Ovary (tissue), 9 donors: ENCODE data around the gene MCTP1. TPM values are rescaled to one million over a fixed set of nuclear protein-coding genes. Genes with fewer than 3 reads are reported as not detected.

Source experiments
- DNase-seq, 5 donors: peaks; one replicate each; pipeline ENCODE4 v3.0.0-alpha.2; 2019 to 2020
- H3K27ac ChIP-seq, 2 donors: fragments of 200-600 bp; one replicate each; pipeline versions ENCODE4 v1.5.1 to v1.8.0; 2019 to 2022
- H3K27me3 ChIP-seq: fragments of 200-600 bp; one replicate; pipeline ENCODE4 v1.8.0; 2022
- H3K36me3 ChIP-seq: fragments of 200-600 bp; sonication (generic); one replicate; pipeline ENCODE4 v1.5.1; 2019
- H3K4me1 ChIP-seq: one replicate; pipeline ENCODE4 v1.8.1; 2013; ENCODE audit warnings: mild to moderate bottlenecking, moderate library complexity; ENCODE audit not compliant: insufficient read depth
- H3K4me3 ChIP-seq: fragments of 200-600 bp; sonication (generic); one replicate; pipeline ENCODE4 v1.5.1; 2017
- H3K9me3 ChIP-seq, 2 donors: fragments of 200-600 bp in 1 of 2; sonication (generic) in 1 of 2; one replicate each; pipeline versions ENCODE4 v1.5.1 to v1.8.1; 2013 to 2019; ENCODE audit warnings: mild to moderate bottlenecking in 1 of 2, moderate library complexity in 1 of 2
- CTCF ChIP-seq, 3 donors: fragments of 450-650 bp in 2 of 3; fragments of 200-600 bp in 1 of 3; IDR thresholded peaks; one replicate each; pipeline versions ENCODE4 v1.5.1 to v1.8.0; 2016 to 2022; ENCODE audit warnings: antibody characterized with exemption in 3 of 3, mild to moderate bottlenecking in 1 of 3
- EP300 ChIP-seq: sonication (generic); formaldehyde crosslinking; IDR thresholded peaks from one replicate; pipeline ENCODE4 v1.6.1; 2017; ENCODE audit warnings: antibody characterized with exemption
- POLR2A ChIP-seq: fragments of 450-650 bp; IDR thresholded peaks from one replicate; pipeline ENCODE4 v1.6.1; 2017; ENCODE audit warnings: antibody characterized with exemption, mild to moderate bottlenecking, moderate library complexity
- WGBS, 3 donors: extraction: QIAGEN DNeasy Blood & Tissue Kit in 1 of 3; methylation state at CpG; one replicate each; pipeline versions ENCODE4 v1.1.5 to v1.1.7; 2013 to 2017; 5-methylcytosine and 5-hydroxymethylcytosine counted together
- intact Hi-C, 4 donors: fragments of 100-400 bp; cut with DNase I; formaldehyde crosslinking; loops; one replicate each; pipeline versions ENCODE4 v1.11.0 to v1.15.1; 2022 to 2023
- polyA plus RNA-seq, 2 donors: library from polyadenylated mRNA; stranded (reverse); fragments of 200-250 nt in 1 of 2; fragments of 350-450 nt in 1 of 2; fragmentation: Illumina TruSeq in 1 of 2; extraction: RNeasy Lipid Tissue Mini Kit (QIAGEN cat#74804) in 1 of 2; gene quantifications; one replicate each; pipeline ENCODE4 v1.2.3, GENCODE V29; 2013 to 2014
- total RNA-seq, 7 donors: library from RNA; depleted of rRNA in 2 of 7; stranded (reverse); fragments of >200 nt in 2 of 7; fragmentation: NEBNext Ultra II Directional in 3 of 7; extraction: Animal tissue kit (Norgen Biotek cat#: 25700) in 3 of 7; gene quantifications; one replicate each; pipeline versions ENCODE4 v1.1.0 to v1.2.4, GENCODE V29; 2016 to 2023
- donor health status: DM: no; HTN: no; CAD: no; lungs with moderate emphysema.
- donor health status: DM: no; HTN: no; CAD: no.
- donor health status: Bipolar disorder and iron deficiency.
- donor health status: DM: yes; HTN: yes; CAD: no.
- donor health status: DM: no; HTN: no; CAD: no.
- donor health status: DM: yes; HTN: yes; CAD: no.

The MCTP1 gene
- total and polyA plus RNA-seq, 9 donors = 1.7 to 11.4 (median 5.0) TPM

GRCh38 chr5:94749042-94749441 lies 535.9 kb downstream of the MCTP1 start:
- TF ChIP-seq POLR2A (no peak), EP300 (no peak), CTCF (IDR thresholded peaks at IDR 0.05) (no peak)
- no peak overlapping the region for H3K27ac ChIP-seq
- H3K27me3 ChIP-seq = no peaks in the 10 kb centered on the region
- H3K4me1 ChIP-seq = no peaks in the 10 kb centered on the region
- 75 to 83% (median 78%) methylated on average over 2 of the region's 2 CpGs for WGBS, 3 donors
- no peaks in the 10 kb centered on the region for H3K36me3 ChIP-seq
- H3K4me3 ChIP-seq = no peak overlapping the region
- DNase-seq = no peak
- no peaks in the 10 kb centered on the region for H3K9me3 ChIP-seq
- intact Hi-C loops = no loop called here

GRCh38 chr5:94748212-94748611 lies 536.7 kb downstream of the MCTP1 start:
- TF ChIP-seq POLR2A (no peak), CTCF (IDR thresholded peaks at IDR 0.05) (no peak), EP300 (no peak)
- H3K27ac ChIP-seq = no peak overlapping the region
- no peaks in the 10 kb centered on the region for H3K4me1 ChIP-seq
- intact Hi-C loops = no loop called here
- WGBS, 3 donors = 79 to 82% (median 79%) methylated on average over 3 of the region's 3 CpGs
- H3K9me3 ChIP-seq = no peaks in the 10 kb centered on the region
- no peak overlapping the region for H3K4me3 ChIP-seq
- H3K27me3 ChIP-seq = no peaks in the 10 kb centered on the region
- DNase-seq = no peak
- no peaks in the 10 kb centered on the region for H3K36me3 ChIP-seq

- 70 to 84% (median 70%) methylated on average over 4 of the region's 4 CpGs for WGBS, 3 donors
- Histone ChIP-seq H3K27me3 (no peaks in the 10 kb centered on the region), H3K36me3 (no peaks in the 10 kb centered on the region), H3K9me3 (no peaks in the 10 kb centered on the region), H3K4me1 (no peaks in the 10 kb centered on the region), H3K27ac (no peak overlapping the region), H3K4me3 (no peak overlapping the region)
- intact Hi-C loops = no loop called here
- no peak for DNase-seq
- TF ChIP-seq CTCF (IDR thresholded peaks at IDR 0.05) (no peak), POLR2A (no peak), EP300 (no peak)
These were observed 537.5 kb downstream of the MCTP1 start for GRCh38 chr5:94747371-94747770.

GRCh38 chr5:94746731-94747124 lies 538.2 kb downstream of the MCTP1 start:
- no peaks in the 10 kb centered on the region for H3K27me3 ChIP-seq
- no peak for DNase-seq
- H3K4me3 ChIP-seq = no peak overlapping the region
- intact Hi-C loops = no loop called here
- no peak overlapping the region for H3K27ac ChIP-seq
- H3K9me3 ChIP-seq = no peaks in the 10 kb centered on the region
- no peaks in the 10 kb centered on the region for H3K36me3 ChIP-seq
- H3K4me1 ChIP-seq = no peaks in the 10 kb centered on the region
- 87 to 90% (median 88%) methylated on average over 1 of the region's 1 CpG for WGBS, 3 donors
- TF ChIP-seq POLR2A (no peak), CTCF (IDR thresholded peaks at IDR 0.05) (no peak), EP300 (no peak)
